HepG2 (cell line): ENCODE results near the gene ZNF853. TPM values are rescaled to one million over a fixed set of nuclear protein-coding genes. Genes with fewer than 3 reads are reported as not detected.

Source experiments
- BRF2 ChIP-seq: sonication (generic); formaldehyde crosslinking; IDR thresholded peaks from 2 replicates; pipeline ENCODE4 v1.8.1; 2022; ENCODE audit warnings: mild to moderate bottlenecking, missing genetic modification reagents
- ERF ChIP-seq: IDR thresholded peaks from 2 replicates; pipeline ENCODE4 v1.6.1; 2018; ENCODE audit warnings: missing biosample characterization, missing genetic modification reagents
- HMGXB4 ChIP-seq, 2 experiments: sonication (generic) in 1 of 2; formaldehyde crosslinking in 1 of 2; IDR thresholded peaks; 2 replicates each; pipeline versions ENCODE4 v1.4.0 to v1.6.1; 2018 to 2020; ENCODE audit warnings: missing genetic modification reagents in 2 of 2, borderline replicate concordance in 1 of 2, low read depth in 1 of 2, mild to moderate bottlenecking in 1 of 2, missing biosample characterization in 1 of 2
- HNRNPUL1 ChIP-seq: fragments of 200-400 bp; formaldehyde crosslinking; IDR thresholded peaks from 2 replicates; pipeline ENCODE4 v1.6.1; 2017; ENCODE audit warnings: low read depth, mild to moderate bottlenecking, low read length, moderate library complexity
- RXRB ChIP-seq: IDR thresholded peaks from 2 replicates; pipeline ENCODE4 v1.6.1; 2016; ENCODE audit warnings: borderline replicate concordance, missing genetic modification reagents, missing compliant biosample characterization
- SKI ChIP-seq: fragments of 450-650 bp; IDR thresholded peaks from one replicate; pipeline ENCODE4 v1.6.1; 2018; ENCODE audit warnings: mild to moderate bottlenecking; ENCODE audit not compliant: partially characterized antibody
- TBX2 ChIP-seq: sonication (generic); formaldehyde crosslinking; IDR thresholded peaks from 2 replicates; pipeline ENCODE4 v1.5.0; 2020; ENCODE audit warnings: missing genetic modification reagents, mild to moderate bottlenecking, borderline replicate concordance
- ZNF142 ChIP-seq: sonication (generic); formaldehyde crosslinking; IDR thresholded peaks from 2 replicates; pipeline ENCODE4 v1.4.0; 2020; ENCODE audit warnings: missing genetic modification reagents
- ZNF143 ChIP-seq: sonication (generic); formaldehyde crosslinking; IDR thresholded peaks from 2 replicates; pipeline ENCODE4 v1.4.0; 2020; ENCODE audit warnings: missing genetic modification reagents
- ZNF337 ChIP-seq: sonication (generic); formaldehyde crosslinking; IDR thresholded peaks from 2 replicates; pipeline ENCODE4 v1.5.1; 2020; ENCODE audit warnings: missing genetic modification reagents, low read depth, mild to moderate bottlenecking, borderline replicate concordance
- ZNF652 ChIP-seq: IDR thresholded peaks from 2 replicates; pipeline ENCODE4 v1.6.1; 2016; ENCODE audit warnings: low read depth, borderline replicate concordance
- ZNF772 ChIP-seq: sonication (generic); formaldehyde crosslinking; IDR thresholded peaks from 2 replicates; pipeline ENCODE4 v1.5.0; 2020; ENCODE audit warnings: mild to moderate bottlenecking, missing genetic modification reagents
- polyA plus RNA-seq, 8 experiments: library from polyadenylated mRNA; depleted of rRNA in 3 of 8; stranded (reverse) in 7 of 8; unstranded in 1 of 8; fragments of >200 nt; fragmentation: Illumina TruSeq in 4 of 8; extraction: Trizol in 4 of 8; gene quantifications; 2 replicates each; pipeline versions ENCODE4 v1.2.1 to v1.2.3, GENCODE V29; 2011 to 2016; ENCODE audit warnings: low read depth in 4 of 8, missing spikeins in 1 of 8, mixed read lengths in 1 of 8; ENCODE audit not compliant: insufficient read depth in 1 of 8
- total RNA-seq, 5 experiments: library from RNA; depleted of rRNA; stranded (reverse); fragments of >200 nt; fragmentation: Illumina TruSeq; extraction: Trizol; gene quantifications; 2 replicates each; pipeline ENCODE4 v1.2.3, GENCODE V29; 2016; ENCODE audit warnings: low read depth in 1 of 5
- TF ChIP-seq, protein P1 (sequence below): sonication (generic); formaldehyde crosslinking; IDR thresholded peaks from 2 replicates; pipeline ENCODE4 v1.4.0; 2020; ENCODE audit warnings: missing genetic modification reagents
- TF ChIP-seq, protein P2 (sequence below): sonication (generic); formaldehyde crosslinking; IDR thresholded peaks from 2 replicates; pipeline ENCODE4 v1.5.0; 2020; ENCODE audit warnings: missing genetic modification reagents, mild to moderate bottlenecking, borderline replicate concordance

Gene ZNF853
- total and polyA plus RNA-seq, 2 of the 13 experiments (the other 11 are each of a cell fraction or from before 2014, with no cell fraction given), result 2.1 to 6.2 TPM

DNA sequence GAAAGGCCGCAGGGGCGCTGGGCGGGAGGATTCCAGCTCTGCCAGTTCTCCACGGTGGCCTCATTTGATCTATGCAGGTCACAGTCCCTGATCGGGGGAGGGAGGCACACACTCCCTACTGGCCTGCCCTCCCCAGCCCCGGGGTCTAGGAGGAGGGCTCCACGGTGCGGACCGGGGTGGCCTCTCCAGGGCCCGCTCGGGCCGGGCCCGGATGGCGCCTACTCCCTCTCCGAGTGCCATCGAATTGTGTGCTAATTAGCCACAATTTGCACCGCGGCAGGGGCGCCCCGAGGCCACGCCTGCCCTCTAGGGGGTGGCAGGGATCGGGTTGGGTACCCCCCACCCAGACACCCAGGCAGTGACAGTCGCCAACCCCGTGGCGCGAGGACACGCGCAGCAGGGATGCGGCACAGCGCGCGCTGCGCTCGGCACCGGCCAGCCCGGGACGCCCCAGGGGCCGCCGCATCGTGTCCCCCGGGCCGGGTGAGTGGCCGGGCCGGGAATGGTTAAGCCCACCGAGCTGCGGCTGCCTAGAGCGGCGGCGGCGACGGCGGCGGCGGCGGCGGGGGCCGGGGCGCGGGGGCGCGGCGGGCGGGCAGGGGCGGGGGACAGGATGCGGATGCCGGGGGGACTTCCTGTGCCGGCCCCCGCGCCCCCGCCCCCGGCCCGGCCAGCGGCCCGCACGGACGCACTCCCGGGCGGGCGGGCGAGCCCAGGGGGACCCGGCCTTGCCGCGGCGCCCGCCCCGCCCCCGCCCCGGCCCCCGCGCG lies at the start of gene ZNF853 (continued):
- TF ChIP-seq ZNF142 (CRISPR knock-in tag) (no peak), SKI (peak; percentile 60), ERF (CRISPR knock-in tag) (peak; percentile 42; the same call in 1 of the 2 replicates), ZNF772 (CRISPR knock-in tag) (no peak), HNRNPUL1 (no peak), RXRB (peak; percentile 51; the same call in 1 of the 2 replicates), BRF2 (CRISPR knock-in tag) (no peak), HMGXB4 (CRISPR knock-in tag; IDR thresholded peaks at IDR 0.05; ENCODE audit: borderline replicate concordance in 1 of 2, low read depth in 1 of 2) (peak in 1 of 2 experiments; percentile 58; a peak in 1 of 4 replicates), ZNF652 (CRISPR knock-in tag) (peak; percentile 74; the same call in 1 of the 2 replicates), TBX2 (CRISPR knock-in tag) (peak; percentile 50; the same call in 1 of the 2 replicates), ZNF143 (CRISPR knock-in tag) (no peak), ZNF337 (CRISPR knock-in tag) (no peak)
- TF ChIP-seq, protein P1, sequence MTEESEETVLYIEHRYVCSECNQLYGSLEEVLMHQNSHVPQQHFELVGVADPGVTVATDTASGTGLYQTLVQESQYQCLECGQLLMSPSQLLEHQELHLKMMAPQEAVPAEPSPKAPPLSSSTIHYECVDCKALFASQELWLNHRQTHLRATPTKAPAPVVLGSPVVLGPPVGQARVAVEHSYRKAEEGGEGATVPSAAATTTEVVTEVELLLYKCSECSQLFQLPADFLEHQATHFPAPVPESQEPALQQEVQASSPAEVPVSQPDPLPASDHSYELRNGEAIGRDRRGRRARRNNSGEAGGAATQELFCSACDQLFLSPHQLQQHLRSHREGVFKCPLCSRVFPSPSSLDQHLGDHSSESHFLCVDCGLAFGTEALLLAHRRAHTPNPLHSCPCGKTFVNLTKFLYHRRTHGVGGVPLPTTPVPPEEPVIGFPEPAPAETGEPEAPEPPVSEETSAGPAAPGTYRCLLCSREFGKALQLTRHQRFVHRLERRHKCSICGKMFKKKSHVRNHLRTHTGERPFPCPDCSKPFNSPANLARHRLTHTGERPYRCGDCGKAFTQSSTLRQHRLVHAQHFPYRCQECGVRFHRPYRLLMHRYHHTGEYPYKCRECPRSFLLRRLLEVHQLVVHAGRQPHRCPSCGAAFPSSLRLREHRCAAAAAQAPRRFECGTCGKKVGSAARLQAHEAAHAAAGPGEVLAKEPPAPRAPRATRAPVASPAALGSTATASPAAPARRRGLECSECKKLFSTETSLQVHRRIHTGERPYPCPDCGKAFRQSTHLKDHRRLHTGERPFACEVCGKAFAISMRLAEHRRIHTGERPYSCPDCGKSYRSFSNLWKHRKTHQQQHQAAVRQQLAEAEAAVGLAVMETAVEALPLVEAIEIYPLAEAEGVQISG (CRISPR knock-in tag), result peak; percentile 98
- TF ChIP-seq, protein P2, sequence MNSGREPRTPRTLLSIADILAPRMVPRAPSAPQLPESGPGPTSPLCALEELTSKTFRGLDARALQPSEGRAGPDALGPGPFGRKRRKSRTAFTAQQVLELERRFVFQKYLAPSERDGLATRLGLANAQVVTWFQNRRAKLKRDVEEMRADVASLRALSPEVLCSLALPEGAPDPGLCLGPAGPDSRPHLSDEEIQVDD, result 0 out of 2 replicates have a peak, but pooled peaks have one; percentile 68
